HL-60 (cell line): ENCODE results near the gene SNORC.
"Not testable (repeated sequence)": the region's sequence is repeated elsewhere in the genome, so short reads cannot be mapped to it uniquely, and the experiment has no call there.

Experiments
- DNase-seq, 2 experiments: peaks; one replicate each; pipeline ENCODE4 v3.0.0-alpha.2; 2010 to 2020; ENCODE audit warnings: low read depth in 1 of 2, low spot score in 1 of 2
- H3K27ac ChIP-seq: fragments of 250-450 bp; sonication (Bioruptor Pico); replicated peaks from 2 replicates; pipeline ENCODE4 v1.5.1; 2020; ENCODE audit warnings: mild to moderate bottlenecking, moderate library complexity
- H3K27me3 ChIP-seq: fragments of 250-450 bp; sonication (Bioruptor Pico); 2 replicates; pipeline ENCODE4 v1.5.1; 2021; ENCODE audit warnings: mild to moderate bottlenecking, moderate library complexity; ENCODE audit not compliant: insufficient read depth, poor library complexity, severe bottlenecking
- H3K4me3 ChIP-seq: replicated peaks from 2 replicates; pipeline ENCODE4 v1.5.1; 2011; ENCODE audit warnings: mild to moderate bottlenecking, control low read depth, low read length; ENCODE audit not compliant: insufficient read depth
- GABPA ChIP-seq: IDR thresholded peaks from 2 replicates; pipeline ENCODE4 v1.6.1; 2012; ENCODE audit warnings: low read depth
- POLR2AphosphoS5 ChIP-seq: IDR thresholded peaks from 2 replicates; pipeline ENCODE4 v1.6.1; 2012; ENCODE audit warnings: low read depth
- SPI1 ChIP-seq: IDR thresholded peaks from 2 replicates; pipeline ENCODE4 v1.6.1; 2012; ENCODE audit warnings: low read depth, mild to moderate bottlenecking, borderline replicate concordance
- TF ChIP-seq, protein P1 (sequence below): IDR thresholded peaks from one replicate; pipeline ENCODE4 v1.5.1; 2011; ENCODE audit warnings: low read length, control low read depth, inconsistent platforms; ENCODE audit not compliant: insufficient read depth
- TF ChIP-seq, protein P2 (sequence below): IDR thresholded peaks from 2 replicates; pipeline ENCODE4 v1.6.1; 2012; ENCODE audit warnings: low read depth; ENCODE audit not compliant: insufficient replicate concordance

The SNORC gene

DNA sequence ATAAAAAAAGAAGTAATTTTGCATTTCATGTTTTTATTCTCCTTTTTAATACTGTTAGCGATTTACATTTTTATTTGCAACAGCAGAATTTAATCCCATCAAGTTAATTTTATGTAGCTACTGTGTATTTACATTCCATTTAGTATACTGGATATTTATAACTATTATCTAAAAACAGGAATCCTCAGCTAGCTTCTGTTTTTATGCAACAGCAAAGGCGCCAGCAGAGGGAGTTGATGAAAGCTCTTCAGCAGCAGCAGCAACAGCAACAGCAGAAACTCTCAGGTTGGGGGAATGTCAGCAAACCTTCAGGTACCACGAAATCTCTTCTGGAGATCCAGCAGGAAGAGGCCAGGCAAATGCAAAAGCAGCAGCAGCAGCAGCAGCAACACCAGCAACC lies 26.2 kb upstream of the SNORC start:
- Histone ChIP-seq H3K27me3 (no peaks in the 10 kb centered on the region), H3K4me3 (no peak overlapping the region), H3K27ac (no peak overlapping the region)
- peak in 1 of 2 experiments; percentile 2 for DNase-seq
- TF ChIP-seq, protein P1, sequence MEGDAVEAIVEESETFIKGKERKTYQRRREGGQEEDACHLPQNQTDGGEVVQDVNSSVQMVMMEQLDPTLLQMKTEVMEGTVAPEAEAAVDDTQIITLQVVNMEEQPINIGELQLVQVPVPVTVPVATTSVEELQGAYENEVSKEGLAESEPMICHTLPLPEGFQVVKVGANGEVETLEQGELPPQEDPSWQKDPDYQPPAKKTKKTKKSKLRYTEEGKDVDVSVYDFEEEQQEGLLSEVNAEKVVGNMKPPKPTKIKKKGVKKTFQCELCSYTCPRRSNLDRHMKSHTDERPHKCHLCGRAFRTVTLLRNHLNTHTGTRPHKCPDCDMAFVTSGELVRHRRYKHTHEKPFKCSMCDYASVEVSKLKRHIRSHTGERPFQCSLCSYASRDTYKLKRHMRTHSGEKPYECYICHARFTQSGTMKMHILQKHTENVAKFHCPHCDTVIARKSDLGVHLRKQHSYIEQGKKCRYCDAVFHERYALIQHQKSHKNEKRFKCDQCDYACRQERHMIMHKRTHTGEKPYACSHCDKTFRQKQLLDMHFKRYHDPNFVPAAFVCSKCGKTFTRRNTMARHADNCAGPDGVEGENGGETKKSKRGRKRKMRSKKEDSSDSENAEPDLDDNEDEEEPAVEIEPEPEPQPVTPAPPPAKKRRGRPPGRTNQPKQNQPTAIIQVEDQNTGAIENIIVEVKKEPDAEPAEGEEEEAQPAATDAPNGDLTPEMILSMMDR: no peak
- TF ChIP-seq SPI1 (no peak), POLR2AphosphoS5 (no peak), GABPA (no peak)
- TF ChIP-seq, protein P2, sequence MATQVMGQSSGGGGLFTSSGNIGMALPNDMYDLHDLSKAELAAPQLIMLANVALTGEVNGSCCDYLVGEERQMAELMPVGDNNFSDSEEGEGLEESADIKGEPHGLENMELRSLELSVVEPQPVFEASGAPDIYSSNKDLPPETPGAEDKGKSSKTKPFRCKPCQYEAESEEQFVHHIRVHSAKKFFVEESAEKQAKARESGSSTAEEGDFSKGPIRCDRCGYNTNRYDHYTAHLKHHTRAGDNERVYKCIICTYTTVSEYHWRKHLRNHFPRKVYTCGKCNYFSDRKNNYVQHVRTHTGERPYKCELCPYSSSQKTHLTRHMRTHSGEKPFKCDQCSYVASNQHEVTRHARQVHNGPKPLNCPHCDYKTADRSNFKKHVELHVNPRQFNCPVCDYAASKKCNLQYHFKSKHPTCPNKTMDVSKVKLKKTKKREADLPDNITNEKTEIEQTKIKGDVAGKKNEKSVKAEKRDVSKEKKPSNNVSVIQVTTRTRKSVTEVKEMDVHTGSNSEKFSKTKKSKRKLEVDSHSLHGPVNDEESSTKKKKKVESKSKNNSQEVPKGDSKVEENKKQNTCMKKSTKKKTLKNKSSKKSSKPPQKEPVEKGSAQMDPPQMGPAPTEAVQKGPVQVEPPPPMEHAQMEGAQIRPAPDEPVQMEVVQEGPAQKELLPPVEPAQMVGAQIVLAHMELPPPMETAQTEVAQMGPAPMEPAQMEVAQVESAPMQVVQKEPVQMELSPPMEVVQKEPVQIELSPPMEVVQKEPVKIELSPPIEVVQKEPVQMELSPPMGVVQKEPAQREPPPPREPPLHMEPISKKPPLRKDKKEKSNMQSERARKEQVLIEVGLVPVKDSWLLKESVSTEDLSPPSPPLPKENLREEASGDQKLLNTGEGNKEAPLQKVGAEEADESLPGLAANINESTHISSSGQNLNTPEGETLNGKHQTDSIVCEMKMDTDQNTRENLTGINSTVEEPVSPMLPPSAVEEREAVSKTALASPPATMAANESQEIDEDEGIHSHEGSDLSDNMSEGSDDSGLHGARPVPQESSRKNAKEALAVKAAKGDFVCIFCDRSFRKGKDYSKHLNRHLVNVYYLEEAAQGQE: no peak

DNA sequence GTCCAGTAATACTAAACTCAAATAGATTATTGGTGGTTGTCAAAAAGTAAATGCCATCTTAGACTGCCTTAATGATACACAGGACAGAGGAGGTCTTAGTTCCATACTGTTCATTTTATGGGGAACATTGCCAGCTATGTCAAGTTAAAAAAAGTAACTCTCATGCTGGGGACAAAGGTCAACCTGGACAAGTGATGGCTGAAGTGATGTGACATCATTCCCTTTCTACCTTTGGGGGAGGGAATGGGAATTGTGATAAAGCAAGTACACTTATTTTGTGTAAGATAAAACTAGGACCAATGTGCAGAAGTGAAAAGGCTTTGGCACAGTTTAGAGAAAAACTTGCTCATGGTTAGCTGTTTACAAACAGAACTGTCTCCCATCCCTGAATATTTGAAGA lies 24.0 kb upstream of the SNORC start:
- Histone ChIP-seq H3K27me3 (no peaks in the 10 kb centered on the region), H3K4me3 (no peak overlapping the region), H3K27ac (no peak overlapping the region)
- no peak for DNase-seq
- TF ChIP-seq, protein P1: no peak
- TF ChIP-seq GABPA (no peak), SPI1 (no peak), POLR2AphosphoS5 (no peak)
- TF ChIP-seq, protein P2: no peak

DNA sequence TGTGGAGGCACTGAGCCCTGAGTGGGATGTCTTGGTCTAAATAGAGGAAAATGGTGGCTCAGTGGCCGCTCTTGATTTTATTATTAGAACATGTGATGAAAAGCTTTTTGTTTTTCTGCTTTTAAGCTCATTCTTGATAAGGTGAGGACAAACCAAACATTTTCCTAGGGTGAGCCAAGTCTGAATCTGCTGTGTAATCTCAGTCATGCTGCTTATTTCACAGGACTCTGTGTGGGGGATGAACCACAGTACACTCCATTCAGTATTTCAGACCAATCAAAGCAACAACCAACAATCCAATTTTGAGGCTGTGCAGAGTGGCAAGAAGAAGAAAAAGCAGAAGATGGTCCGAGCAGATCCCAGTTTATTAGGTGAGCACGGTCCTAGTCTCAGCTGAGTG lies 20.0 kb upstream of the SNORC start:
- Histone ChIP-seq H3K27me3 (no peaks in the 10 kb centered on the region), H3K4me3 (no peak overlapping the region), H3K27ac (no peak overlapping the region)
- DNase-seq: no peak
- TF ChIP-seq, protein P2: no peak
- no peak for TF ChIP-seq SPI1
- TF ChIP-seq GABPA: no peak
- TF ChIP-seq POLR2AphosphoS5: no peak
- TF ChIP-seq, protein P1: no peak

DNA sequence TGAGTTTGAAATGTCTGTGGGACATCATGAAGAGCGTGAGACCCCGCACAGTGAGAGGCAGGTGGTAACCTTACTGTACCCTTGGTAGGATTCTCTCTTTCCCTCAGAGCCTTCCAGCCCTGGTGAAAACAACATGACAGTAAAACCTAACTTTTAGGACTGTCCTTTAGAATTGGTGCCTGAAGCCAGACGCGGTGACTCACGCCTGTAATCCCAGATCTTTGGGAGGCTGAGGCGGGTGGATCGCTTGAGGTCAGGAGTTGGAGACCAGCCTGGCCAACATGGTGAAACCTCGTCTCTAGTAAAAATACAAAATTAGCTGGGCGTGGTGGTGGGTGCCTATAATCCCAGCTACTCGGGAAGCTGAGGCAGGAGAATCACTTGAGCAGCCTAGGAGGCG lies 18.0 kb upstream of the SNORC start:
- H3K4me3 ChIP-seq, DNase-seq, H3K27ac ChIP-seq, H3K27me3 ChIP-seq: not testable (repeated sequence)
